ENCODE results near the gene EIPR1.

GRCh38 chr2:3183766-3184165, 193.9 kb downstream of the EIPR1 start:
- TF ChIP-seq, protein P1, sequence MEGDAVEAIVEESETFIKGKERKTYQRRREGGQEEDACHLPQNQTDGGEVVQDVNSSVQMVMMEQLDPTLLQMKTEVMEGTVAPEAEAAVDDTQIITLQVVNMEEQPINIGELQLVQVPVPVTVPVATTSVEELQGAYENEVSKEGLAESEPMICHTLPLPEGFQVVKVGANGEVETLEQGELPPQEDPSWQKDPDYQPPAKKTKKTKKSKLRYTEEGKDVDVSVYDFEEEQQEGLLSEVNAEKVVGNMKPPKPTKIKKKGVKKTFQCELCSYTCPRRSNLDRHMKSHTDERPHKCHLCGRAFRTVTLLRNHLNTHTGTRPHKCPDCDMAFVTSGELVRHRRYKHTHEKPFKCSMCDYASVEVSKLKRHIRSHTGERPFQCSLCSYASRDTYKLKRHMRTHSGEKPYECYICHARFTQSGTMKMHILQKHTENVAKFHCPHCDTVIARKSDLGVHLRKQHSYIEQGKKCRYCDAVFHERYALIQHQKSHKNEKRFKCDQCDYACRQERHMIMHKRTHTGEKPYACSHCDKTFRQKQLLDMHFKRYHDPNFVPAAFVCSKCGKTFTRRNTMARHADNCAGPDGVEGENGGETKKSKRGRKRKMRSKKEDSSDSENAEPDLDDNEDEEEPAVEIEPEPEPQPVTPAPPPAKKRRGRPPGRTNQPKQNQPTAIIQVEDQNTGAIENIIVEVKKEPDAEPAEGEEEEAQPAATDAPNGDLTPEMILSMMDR (conservative IDR thresholded peaks at IDR 0.05 in 1 of 2, IDR thresholded peaks at IDR 0.05 in 1 of 2; ENCODE audit: low read depth in 1 of 2, low read length in 2 of 2), result no peak
- TF ChIP-seq EZH2 (IDR thresholded peaks at IDR 0.05; ENCODE audit: low read length, missing control alignments), result no peak
